ENCODE data around the gene TNRC18.

DNA sequence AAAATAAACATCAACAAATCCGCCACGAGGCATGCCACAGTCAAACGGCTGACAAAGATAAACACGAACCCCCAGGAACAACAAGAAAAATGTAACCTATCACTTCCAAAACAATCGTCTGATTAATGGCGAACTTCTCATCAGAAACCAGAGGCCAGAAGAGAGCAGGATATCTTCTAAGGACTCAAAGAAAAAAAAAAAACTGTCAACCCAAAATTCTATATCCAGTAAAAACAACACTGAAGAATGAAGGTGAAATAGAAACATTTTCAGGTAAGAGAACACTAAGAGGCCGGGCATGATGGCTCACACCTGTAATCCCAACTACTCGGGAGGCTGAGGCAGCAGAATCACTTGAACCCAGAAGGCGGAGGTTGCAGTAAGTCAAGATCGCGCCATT is 86.6 kb downstream of the TNRC18 start:
- TF ChIP-seq POLR2A (IDR thresholded peaks at IDR 0.05; ENCODE audit: low read depth, low read length) (no peak), POLR2AphosphoS5 (IDR thresholded peaks at IDR 0.05; ENCODE audit: low read depth, low read length) (no peak)
